ENCODE data around the gene RMI1. TPM values are rescaled to one million over a fixed set of nuclear protein-coding genes. Genes with fewer than 3 reads are reported as not detected.

Gene RMI1
- total RNA-seq, 4 donors from 2014 or later: 5.3 to 11.6 (median 6.2) TPM

GRCh38 chr9:83933790-83934189 is 46.8 kb upstream of the RMI1 start:
- H3K4me1 ChIP-seq: peaks cover 0 to 14% (median 3%) of the 10 kb centered on the region in 4 donors
- no peak for DNase-seq (ENCODE audit: extremely low spot score)
- H3K36me3 ChIP-seq: peaks cover 0 to 3% (median 3%) of the 10 kb centered on the region in 4 donors
- intact Hi-C loops (cut with DNase I): no loop called here
- no peak overlapping the region for H3K4me3 ChIP-seq
- H3K27me3 ChIP-seq: no peaks in the 10 kb centered on the region
- H3K9me3 ChIP-seq: no peaks in the 10 kb centered on the region
- H3K27ac ChIP-seq (replicated peaks in 1 of 4): no peak overlapping the region
- 84% methylated on average over 3 of the region's 3 CpGs for WGBS
- TF ChIP-seq POLR2AphosphoS5 (IDR thresholded peaks at IDR 0.05) (peak in 1 of 2 donors; percentile 23), EP300 (IDR thresholded peaks at IDR 0.05) (no peak)

DNA sequence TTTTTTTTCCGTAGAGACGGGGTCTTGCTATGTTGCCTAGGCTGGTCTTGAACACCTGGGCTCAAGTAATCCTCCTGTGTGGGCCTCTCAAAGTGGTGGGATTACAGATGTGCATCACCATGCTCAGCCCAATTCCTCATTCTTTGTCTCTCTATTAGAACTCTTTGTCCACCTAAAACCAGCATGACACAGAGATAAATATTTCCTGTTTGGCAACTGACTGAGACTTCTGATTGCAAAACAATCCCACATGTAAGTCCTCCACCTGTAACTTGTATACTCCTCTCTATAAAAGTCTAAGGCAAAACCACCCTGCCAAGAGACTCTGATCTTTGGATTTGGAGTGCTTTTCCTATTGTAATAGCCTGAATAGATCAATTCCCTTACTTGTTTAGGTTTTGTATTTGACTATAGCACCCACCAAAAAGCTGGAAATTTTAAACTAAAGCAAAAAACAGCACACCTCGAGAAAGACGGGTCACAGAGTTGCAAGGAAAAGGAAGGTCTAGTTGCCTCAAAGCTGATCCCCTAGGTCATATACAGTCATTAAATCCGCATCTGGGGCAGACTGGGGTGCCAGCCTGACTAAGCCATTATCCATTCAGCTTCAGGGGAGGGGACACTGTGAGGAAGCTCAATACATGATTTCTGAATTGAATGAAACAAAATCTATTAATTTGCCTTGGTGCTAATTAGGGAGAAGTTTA is 45.9 kb upstream of the RMI1 start:
- TF ChIP-seq, protein P1, sequence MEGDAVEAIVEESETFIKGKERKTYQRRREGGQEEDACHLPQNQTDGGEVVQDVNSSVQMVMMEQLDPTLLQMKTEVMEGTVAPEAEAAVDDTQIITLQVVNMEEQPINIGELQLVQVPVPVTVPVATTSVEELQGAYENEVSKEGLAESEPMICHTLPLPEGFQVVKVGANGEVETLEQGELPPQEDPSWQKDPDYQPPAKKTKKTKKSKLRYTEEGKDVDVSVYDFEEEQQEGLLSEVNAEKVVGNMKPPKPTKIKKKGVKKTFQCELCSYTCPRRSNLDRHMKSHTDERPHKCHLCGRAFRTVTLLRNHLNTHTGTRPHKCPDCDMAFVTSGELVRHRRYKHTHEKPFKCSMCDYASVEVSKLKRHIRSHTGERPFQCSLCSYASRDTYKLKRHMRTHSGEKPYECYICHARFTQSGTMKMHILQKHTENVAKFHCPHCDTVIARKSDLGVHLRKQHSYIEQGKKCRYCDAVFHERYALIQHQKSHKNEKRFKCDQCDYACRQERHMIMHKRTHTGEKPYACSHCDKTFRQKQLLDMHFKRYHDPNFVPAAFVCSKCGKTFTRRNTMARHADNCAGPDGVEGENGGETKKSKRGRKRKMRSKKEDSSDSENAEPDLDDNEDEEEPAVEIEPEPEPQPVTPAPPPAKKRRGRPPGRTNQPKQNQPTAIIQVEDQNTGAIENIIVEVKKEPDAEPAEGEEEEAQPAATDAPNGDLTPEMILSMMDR (IDR thresholded peaks at IDR 0.05): no peak
- TF ChIP-seq POLR2A (IDR thresholded peaks at IDR 0.05; ENCODE audit: low read depth) (no peak), EP300 (IDR thresholded peaks at IDR 0.05) (no peak), POLR2AphosphoS5 (IDR thresholded peaks at IDR 0.05) (no peak)
- H3K9me3 ChIP-seq: no peaks in the 10 kb centered on the region
- 71% methylated on average over 5 of the region's 5 CpGs for WGBS
- intact Hi-C loops (cut with DNase I): loop anchor here (5.0 kb wide), 2 partner anchors 238 to 383 kb away; no protein-coding TSS in a partner anchor
- no peaks in the 10 kb centered on the region for H3K27me3 ChIP-seq
- H3K4me3 ChIP-seq: no peak overlapping the region
- DNase-seq (ENCODE audit: extremely low spot score): no peak
- H3K27ac ChIP-seq (replicated peaks in 1 of 4): no peak overlapping the region
- peaks cover 0 to 12% (median 10%) of the 10 kb centered on the region in 4 donors for H3K36me3 ChIP-seq
- H3K4me1 ChIP-seq: peaks cover 0 to 14% (median 3%) of the 10 kb centered on the region in 4 donors

GRCh38 chr9:83935276-83935935 is 45.2 kb upstream of the RMI1 start:
- WGBS: 78% methylated on average over 3 of the region's 3 CpGs
- Histone ChIP-seq H3K36me3 (peaks cover 0 to 18% (median 17%) of the 10 kb centered on the region in 4 donors), H3K4me1 (peaks cover 0 to 14% (median 3%) of the 10 kb centered on the region in 4 donors), H3K4me3 (no peak overlapping the region), H3K9me3 (no peaks in the 10 kb centered on the region), H3K27ac (replicated peaks in 1 of 4) (no peak overlapping the region), H3K27me3 (no peaks in the 10 kb centered on the region)
- TF ChIP-seq POLR2A (IDR thresholded peaks at IDR 0.05; ENCODE audit: low read depth) (no peak), EP300 (IDR thresholded peaks at IDR 0.05) (no peak), POLR2AphosphoS5 (IDR thresholded peaks at IDR 0.05) (no peak)
- TF ChIP-seq, protein P1 (IDR thresholded peaks at IDR 0.05): no peak
- intact Hi-C loops (cut with DNase I): loop anchor here (5.0 kb wide), 2 partner anchors 237 to 382 kb away; no protein-coding TSS in a partner anchor
- no peak for DNase-seq (ENCODE audit: extremely low spot score)

DNA sequence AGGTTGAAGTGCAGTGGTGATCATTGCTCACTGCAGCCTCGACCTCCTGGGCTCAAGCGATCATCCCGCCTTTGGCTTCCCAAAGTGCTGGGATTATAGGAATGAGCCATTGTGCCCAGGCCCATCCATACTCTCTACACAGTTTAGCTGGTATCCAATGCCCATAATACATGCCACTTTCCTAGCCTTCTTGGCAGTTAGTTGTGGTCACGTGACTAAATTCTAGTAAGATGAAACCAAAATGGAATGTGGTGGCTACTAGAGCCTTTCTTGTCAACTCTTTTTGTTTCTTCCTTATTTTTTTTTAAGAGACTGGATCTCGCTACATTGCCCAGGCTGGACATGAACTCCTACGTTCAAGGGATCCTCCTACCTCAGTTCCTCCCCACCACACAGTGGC is 44.1 kb upstream of the RMI1 start:
- no peak overlapping the region for H3K27ac ChIP-seq (replicated peaks in 1 of 4)
- no peaks in the 10 kb centered on the region for H3K9me3 ChIP-seq
- H3K4me3 ChIP-seq: no peak overlapping the region
- intact Hi-C loops (cut with DNase I): loop anchor here (5.0 kb wide), 2 partner anchors 236 to 381 kb away; no protein-coding TSS in a partner anchor
- H3K27me3 ChIP-seq: no peaks in the 10 kb centered on the region
- no peak for DNase-seq (ENCODE audit: extremely low spot score)
- 91% methylated on average over 6 of the region's 6 CpGs for WGBS
- TF ChIP-seq, protein P1 (IDR thresholded peaks at IDR 0.05): no peak
- TF ChIP-seq POLR2AphosphoS5 (IDR thresholded peaks at IDR 0.05): no peak
- TF ChIP-seq POLR2A (IDR thresholded peaks at IDR 0.05; ENCODE audit: low read depth): no peak
- no peak for TF ChIP-seq EP300 (IDR thresholded peaks at IDR 0.05)
- peaks cover 0 to 29% (median 27%) of the 10 kb centered on the region in 4 donors for H3K36me3 ChIP-seq
- peaks cover 0 to 14% (median 3%) of the 10 kb centered on the region in 4 donors for H3K4me1 ChIP-seq

DNA sequence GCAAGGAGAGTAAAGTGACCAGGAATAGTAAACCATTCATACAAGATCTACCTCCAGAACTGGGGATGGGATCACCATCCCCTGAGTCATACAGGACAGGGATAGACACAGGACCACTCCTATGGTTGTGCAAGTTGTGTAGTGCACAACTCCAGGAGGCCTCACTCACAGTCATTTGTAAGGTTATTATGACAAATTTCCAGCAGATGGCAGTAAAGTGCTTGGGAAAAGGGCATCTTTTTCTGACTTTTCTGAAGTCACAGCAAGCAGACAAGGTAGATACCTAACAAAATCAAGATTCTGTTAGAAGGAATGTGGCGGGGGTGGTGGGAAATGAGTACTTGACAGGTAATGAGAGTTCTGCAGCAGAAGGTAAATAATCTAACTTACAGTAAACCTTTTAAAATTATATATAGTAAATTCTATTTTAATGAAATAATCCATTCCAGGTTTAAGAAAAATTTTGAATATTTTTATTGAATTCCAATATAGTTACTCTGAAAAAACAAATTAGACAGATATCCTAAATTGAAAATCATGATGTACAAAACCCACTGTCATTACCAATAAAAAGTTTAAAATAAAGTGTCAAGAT is 42.6 kb upstream of the RMI1 start:
- no peaks in the 10 kb centered on the region for H3K27me3 ChIP-seq
- TF ChIP-seq EP300 (IDR thresholded peaks at IDR 0.05) (no peak), POLR2AphosphoS5 (IDR thresholded peaks at IDR 0.05) (no peak)
- TF ChIP-seq, protein P1 (IDR thresholded peaks at IDR 0.05): peak; percentile 56 to 65 (median 62)
- H3K27ac ChIP-seq (replicated peaks in 1 of 4): no peak overlapping the region
- WGBS: 30% methylated on average over 1 of the region's 1 CpG
- H3K4me3 ChIP-seq: no peak overlapping the region
- no peak for DNase-seq (ENCODE audit: extremely low spot score)
- peaks cover 0 to 43% (median 39%) of the 10 kb centered on the region in 4 donors for H3K36me3 ChIP-seq
- H3K4me1 ChIP-seq: peaks cover 0 to 14% (median 3%) of the 10 kb centered on the region in 4 donors
- H3K9me3 ChIP-seq: no peaks in the 10 kb centered on the region
- intact Hi-C loops (cut with DNase I): loop anchor here (1.0 to 5.0 kb wide), 3 partner anchors 234 to 379 kb away; no protein-coding TSS in a partner anchor
